Measurements from ENCODE around the gene FAM181A.

GRCh38 chr14:93930296-93930988 is 3.3 kb downstream of the FAM181A start:
- no peak for TF ChIP-seq CTCF (IDR thresholded peaks at IDR 0.05)
- no peak for TF ChIP-seq POLR2A (IDR thresholded peaks at IDR 0.05)
